H1 (cell line): ENCODE data around the gene NR3C2. TPM values are rescaled to one million over a fixed set of nuclear protein-coding genes. Genes with fewer than 3 reads are reported as not detected.

ENCODE experiments used
- CTCF ChIA-PET: fragments of 300-600 bp; sonication (Branson Sonifier 250); formaldehyde crosslinking; loops from one replicate; lab custom pipeline; 2021; ENCODE audit not compliant: partially characterized antibody; lab: Charles Lee
- POLR2A ChIA-PET: fragments of 300-600 bp; sonication (Branson Sonifier 250); formaldehyde crosslinking; loops from one replicate; lab custom pipeline; 2021; ENCODE audit warnings: inconsistent platforms; ENCODE audit not compliant: partially characterized antibody; lab: Charles Lee
- DNase-seq, 2 experiments: peaks; one replicate each; pipeline versions ENCODE4 v3.0.0 to v3.0.0-alpha.2; 2010 to 2022; ENCODE audit warnings: low spot score in 2 of 2, low read depth in 1 of 2, mixed read lengths in 1 of 2
- FAIRE-seq: peaks from 2 replicates; lab custom pipeline; 2011; peaks lifted over from hg19 to GRCh38; lab: Jason Lieb, UNC
- H2AFZ ChIP-seq: 2 replicates; pipeline ENCODE4 v1.8.1; 2012; ENCODE audit warnings: low read length, inconsistent platforms
- H2AK5ac ChIP-seq: 2 replicates; pipeline ENCODE4 v1.6.1; 2013; ENCODE audit warnings: low read depth, low read length
- H2BK120ac ChIP-seq: replicated peaks from 2 replicates; pipeline ENCODE3; 2013; ENCODE audit warnings: low read depth, low read length, inconsistent platforms
- H2BK12ac ChIP-seq: 2 replicates; pipeline ENCODE4 v1.6.1; 2013; ENCODE audit warnings: low read depth, low read length
- H2BK15ac ChIP-seq: 2 replicates; pipeline ENCODE4 v1.6.1; 2013; ENCODE audit warnings: low read length
- H2BK20ac ChIP-seq: 2 replicates; pipeline ENCODE4 v1.6.1; 2013; ENCODE audit warnings: low read length
- H2BK5ac ChIP-seq: 2 replicates; pipeline ENCODE4 v1.6.1; 2013; ENCODE audit warnings: low read depth, low read length
- H3K14ac ChIP-seq: 2 replicates; pipeline ENCODE4 v1.6.1; 2013; ENCODE audit warnings: inconsistent platforms; ENCODE audit not compliant: insufficient read length
- H3K18ac ChIP-seq: 2 replicates; pipeline ENCODE4 v1.6.1; 2013; ENCODE audit warnings: low read length; ENCODE audit errors: extremely low read depth
- H3K23ac ChIP-seq: 2 replicates; pipeline ENCODE4 v1.6.1; 2013; ENCODE audit warnings: inconsistent platforms; ENCODE audit not compliant: insufficient read length
- H3K23me2 ChIP-seq: 2 replicates; pipeline ENCODE4 v1.6.1; 2013; ENCODE audit warnings: low read depth, low read length
- H3K27ac ChIP-seq: 2 replicates; pipeline ENCODE4 v1.6.1; 2011; ENCODE audit warnings: low read depth, low read length, inconsistent platforms
- H3K27me3 ChIP-seq, 4 experiments: replicated peaks in 1 of 4; 1 replicate in 1 of 4; 2 replicates in 3 of 4; pipeline versions ENCODE4 v1.6.1 to v1.8.1; 2011 to 2013; ENCODE audit warnings: low read length in 3 of 4, mild to moderate bottlenecking in 3 of 4, inconsistent platforms in 2 of 4, mixed read lengths in 2 of 4, moderate library complexity in 1 of 4; ENCODE audit not compliant: control insufficient read depth in 3 of 4, insufficient read depth in 3 of 4; ENCODE audit errors: extremely low read depth in 1 of 4
- H3K36me3 ChIP-seq, 4 experiments: 2 replicates each; pipeline versions ENCODE4 v1.6.1 to v1.8.1; 2011 to 2013; ENCODE audit warnings: mild to moderate bottlenecking in 4 of 4, low read length in 3 of 4, moderate library complexity in 2 of 4, control low read depth in 1 of 4, inconsistent platforms in 1 of 4; ENCODE audit not compliant: insufficient read depth in 4 of 4, control insufficient read depth in 2 of 4
- H3K4ac ChIP-seq: replicated peaks from 2 replicates; pipeline ENCODE3; 2013; ENCODE audit warnings: low read length, low read depth, mixed read lengths, inconsistent platforms; ENCODE audit not compliant: insufficient read length
- H3K4me1 ChIP-seq, 4 experiments: replicated peaks in 1 of 4; 1 replicate in 1 of 4; 2 replicates in 3 of 4; pipeline versions ENCODE4 v1.6.1 to v1.8.1; 2011 to 2013; ENCODE audit warnings: low read length in 3 of 4, inconsistent platforms in 2 of 4, mixed read lengths in 1 of 4; ENCODE audit not compliant: insufficient read depth in 4 of 4, control insufficient read depth in 3 of 4
- H3K4me2 ChIP-seq, 2 experiments: 2 replicates each; pipeline versions ENCODE4 v1.6.1 to v1.8.1; 2011 to 2013; ENCODE audit warnings: low read depth in 2 of 2, low read length in 2 of 2, control low read depth in 1 of 2, inconsistent platforms in 1 of 2, mild to moderate bottlenecking in 1 of 2; ENCODE audit not compliant: insufficient read depth in 1 of 2
- H3K4me3 ChIP-seq, 4 experiments: fragments of 200-600, 300-600 bp in 1 of 4; sonication (generic), shearing (Covaris generic), sonication (Bioruptor Twin) in 1 of 4; 2 replicates each; pipeline versions ENCODE4 v1.5.1 to v1.8.1; 2011 to 2016; ENCODE audit warnings: low read length in 4 of 4, low read depth in 3 of 4, control low read depth in 2 of 4, inconsistent platforms in 2 of 4, mild to moderate bottlenecking in 2 of 4, mixed read lengths in 1 of 4, moderate library complexity in 1 of 4; ENCODE audit not compliant: insufficient read depth in 2 of 4; ENCODE audit errors: extremely low read depth in 1 of 4
- H3K56ac ChIP-seq: replicated peaks from 2 replicates; pipeline ENCODE3; 2013; ENCODE audit warnings: low read depth, mild to moderate bottlenecking, mixed read lengths, low read length, inconsistent platforms; ENCODE audit not compliant: insufficient read length
- H3K79me1 ChIP-seq: 2 replicates; pipeline ENCODE4 v1.6.1; 2013; ENCODE audit warnings: low read depth, low read length, control low read depth
- H3K79me2 ChIP-seq, 2 experiments: 2 replicates each; pipeline versions ENCODE4 v1.6.1 to v1.8.1; 2012 to 2013; ENCODE audit warnings: low read length in 2 of 2, mild to moderate bottlenecking in 2 of 2, inconsistent platforms in 1 of 2; ENCODE audit not compliant: insufficient read depth in 2 of 2, control insufficient read depth in 1 of 2
- H3K9ac ChIP-seq, 4 experiments: replicated peaks in 1 of 4; 1 replicate in 1 of 4; 2 replicates in 3 of 4; pipeline versions ENCODE4 v1.6.1 to v1.8.1; 2011 to 2013; ENCODE audit warnings: low read depth in 3 of 4, low read length in 3 of 4, control low read depth in 2 of 4, mild to moderate bottlenecking in 2 of 4, moderate library complexity in 2 of 4, inconsistent platforms in 1 of 4; ENCODE audit errors: extremely low read depth in 1 of 4
- H3K9me3 ChIP-seq, 2 experiments: 2 replicates each; pipeline versions ENCODE4 v1.6.1 to v1.8.1; 2012 to 2013; ENCODE audit warnings: mild to moderate bottlenecking in 2 of 2, moderate library complexity in 2 of 2, control low read depth in 1 of 2, inconsistent platforms in 1 of 2, low read depth in 1 of 2, low read length in 1 of 2, mixed read lengths in 1 of 2; ENCODE audit not compliant: insufficient read depth in 2 of 2
- H4K20me1 ChIP-seq, 2 experiments: replicated peaks in 1 of 2; 2 replicates each; pipeline versions ENCODE3 to v1.8.1; 2011 to 2013; ENCODE audit warnings: inconsistent platforms in 2 of 2, low read length in 2 of 2, mild to moderate bottlenecking in 1 of 2; ENCODE audit not compliant: insufficient read depth in 2 of 2, control insufficient read depth in 1 of 2
- H4K5ac ChIP-seq: 2 replicates; pipeline ENCODE4 v1.6.1; 2013; ENCODE audit warnings: low read length, low read depth, mixed read lengths, inconsistent platforms; ENCODE audit not compliant: insufficient read length
- H4K8ac ChIP-seq: 2 replicates; pipeline ENCODE4 v1.8.0; 2013; ENCODE audit warnings: mild to moderate bottlenecking, moderate library complexity, low read length, inconsistent platforms; ENCODE audit not compliant: insufficient read depth; ENCODE audit errors: extremely low read depth
- H4K91ac ChIP-seq: replicated peaks from 2 replicates; pipeline ENCODE3; 2013; ENCODE audit warnings: low read length, mixed read lengths, inconsistent platforms; ENCODE audit not compliant: insufficient read length
- CBX8 ChIP-seq: fragments of 300-800, 300-1000 bp; sonication (generic); IDR thresholded peaks from 2 replicates; pipeline ENCODE4 v1.7.1; 2016; ENCODE audit warnings: low read depth, low read length, borderline replicate concordance
- GTF2F1 ChIP-seq: IDR thresholded peaks from 2 replicates; pipeline ENCODE4 v1.6.1; 2012; ENCODE audit warnings: low read depth, low read length, improper control_type of control experiment, borderline replicate concordance
- MAFK ChIP-seq: IDR thresholded peaks from 2 replicates; pipeline ENCODE4 v1.6.1; 2012; ENCODE audit warnings: low read depth, mild to moderate bottlenecking, improper control_type of control experiment, low read length
- POLR2A ChIP-seq, 2 experiments: IDR thresholded peaks; 1 replicate in 1 of 2; 2 replicates in 1 of 2; pipeline ENCODE4 v1.6.1; 2011; ENCODE audit warnings: low read depth in 2 of 2, low read length in 2 of 2, mild to moderate bottlenecking in 2 of 2; ENCODE audit errors: control extremely low read depth in 1 of 2
- RBBP5 ChIP-seq: IDR thresholded peaks from 2 replicates; pipeline ENCODE4 v1.7.1; 2012; ENCODE audit warnings: low read depth, mild to moderate bottlenecking, inconsistent platforms, low read length, moderate library complexity, borderline replicate concordance
- RXRA ChIP-seq: IDR thresholded peaks from 2 replicates; pipeline ENCODE4 v1.6.1; 2011; ENCODE audit warnings: low read depth, mild to moderate bottlenecking, low read length, moderate library complexity; ENCODE audit not compliant: insufficient read depth
- TCF12 ChIP-seq: IDR thresholded peaks from 2 replicates; pipeline ENCODE4 v1.6.1; 2011; ENCODE audit warnings: low read depth, mild to moderate bottlenecking, low read length
- WGBS, 2 experiments: shearing (Covaris generic) in 1 of 2; methylation state at CpG; one replicate each; pipeline versions ENCODE4 v1.1.6 to v1.1.7; 2013 to 2015; ENCODE audit warnings: low lambda C conversion rate in 2 of 2, mixed read lengths in 2 of 2, inconsistent platforms in 1 of 2, low coverage in 1 of 2, missing lambda C conversion rate in 1 of 2; ENCODE audit not compliant: insufficient replicate concordance in 2 of 2, insufficient coverage in 1 of 2, insufficient read length in 1 of 2; ENCODE audit errors: extremely low coverage in 1 of 2, missing lambda C conversion rate in 1 of 2; 5-methylcytosine and 5-hydroxymethylcytosine counted together
- polyA plus RNA-seq, 7 experiments: library from polyadenylated mRNA; depleted of rRNA in 3 of 7; stranded (reverse) in 5 of 7; unstranded in 2 of 7; fragments of >200 nt in 5 of 7; fragments of 200-250 nt in 2 of 7; gene quantifications; 1 replicate in 5 of 7; 2 replicates in 1 of 7; 4 replicates in 1 of 7; pipeline versions ENCODE4 v1.2.1 to v1.2.3, GENCODE V29; 2011 to 2013; ENCODE audit warnings: missing spikeins in 2 of 7, mixed read lengths in 2 of 7
- total RNA-seq: library from RNA; stranded (reverse); fragmentation: NEBNext Ultra II Directional; extraction: Animal tissue kit (Norgen Biotek cat#: 25700); gene quantifications from 2 replicates; pipeline ENCODE4 v1.2.1, GENCODE V29; 2021

The NR3C2 gene
- total and polyA plus RNA-seq, 2 of the 8 experiments (the other 6 are each of a cell fraction or from before 2014, with no cell fraction given): 0.80 to 3.9 TPM

DNA sequence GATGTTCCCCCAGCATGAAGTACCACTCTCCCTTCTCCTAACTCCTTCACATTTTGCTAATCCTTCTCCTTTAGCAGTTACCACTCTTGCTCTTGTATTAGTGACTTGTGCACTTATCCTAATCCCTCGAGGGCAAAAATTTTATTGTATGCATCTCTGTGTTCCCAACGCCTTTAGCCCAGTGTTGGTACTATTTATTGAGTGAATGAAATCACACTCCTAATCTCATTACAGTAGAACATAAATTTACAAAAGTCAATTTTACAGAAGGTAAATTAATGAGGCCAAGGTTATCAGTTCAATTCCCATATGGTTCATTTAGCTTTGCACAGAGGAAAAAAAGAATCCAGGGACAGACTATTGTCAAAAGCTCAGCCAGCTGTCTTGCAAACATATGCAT is 178.4 kb downstream of the NR3C2 start:
- H3K23me2 ChIP-seq: no peaks in the 10 kb centered on the region
- no peak overlapping the region for H2BK20ac ChIP-seq
- H3K4ac ChIP-seq: no peak overlapping the region
- no peak overlapping the region for H4K8ac ChIP-seq
- DNase-seq (no peak), FAIRE-seq (no peak)
- no peak overlapping the region for H2AFZ ChIP-seq
- no peaks in the 10 kb centered on the region for H3K36me3 ChIP-seq
- ChIA-PET POLR2A (no interaction called here), CTCF (no interaction called here)
- no peak overlapping the region for H3K4me3 ChIP-seq
- H3K9ac ChIP-seq: no peak overlapping the region
- no peak overlapping the region for H4K5ac ChIP-seq
- H2BK5ac ChIP-seq: no peak overlapping the region
- H3K27ac ChIP-seq: no peak overlapping the region
- no peaks in the 10 kb centered on the region for H3K79me2 ChIP-seq
- H4K20me1 ChIP-seq: no peaks in the 10 kb centered on the region
- no peak overlapping the region for H3K4me2 ChIP-seq
- no peak overlapping the region for H3K23ac ChIP-seq
- H2AK5ac ChIP-seq: no peak overlapping the region
- H3K27me3 ChIP-seq: no peaks in the 10 kb centered on the region
- no peak overlapping the region for H3K18ac ChIP-seq
- no peak overlapping the region for H2BK12ac ChIP-seq
- H2BK15ac ChIP-seq: no peak overlapping the region
- H3K56ac ChIP-seq: no peak overlapping the region
- no peak overlapping the region for H4K91ac ChIP-seq
- no peaks in the 10 kb centered on the region for H3K4me1 ChIP-seq
- 88% methylated on average over 2 of the region's 2 CpGs; no CpG with 5 or more reads in 1 of the 2 experiments for WGBS, 2 experiments
- H3K14ac ChIP-seq: no peak overlapping the region
- TF ChIP-seq GTF2F1 (no peak), CBX8 (no peak), RXRA (no peak), POLR2A (IDR thresholded peaks at IDR 0.05; ENCODE audit: control extremely low read depth in 1 of 2, low read depth in 2 of 2, low read length in 2 of 2) (no peak), MAFK (no peak), RBBP5 (no peak), TCF12 (no peak)
- no peaks in the 10 kb centered on the region for H3K9me3 ChIP-seq
- no peak overlapping the region for H2BK120ac ChIP-seq
- no peaks in the 10 kb centered on the region for H3K79me1 ChIP-seq
